Kidney epithelial cell (primary cell): ENCODE results near the gene OR10AG1. TPM values are rescaled to one million over a fixed set of nuclear protein-coding genes. Genes with fewer than 3 reads are reported as not detected.
A peak's percentile ranks its signal among the peaks of the same experiment; 100 is the strongest.

Experiments used
- DNase-seq: peaks from one replicate; pipeline ENCODE4 v3.0.0-alpha.2; 2010; ENCODE audit warnings: low read depth
- H3K27me3 ChIP-seq: 2 replicates; pipeline ENCODE4 v1.6.0; 2011; ENCODE audit warnings: low read length; ENCODE audit not compliant: control insufficient read depth, insufficient read depth
- H3K36me3 ChIP-seq: 2 replicates; pipeline ENCODE4 v1.5.1; 2011; ENCODE audit warnings: low read length; ENCODE audit not compliant: control insufficient read depth, insufficient read depth
- H3K4me3 ChIP-seq: 2 replicates; pipeline ENCODE4 v1.5.1; 2011; ENCODE audit warnings: low read depth, mild to moderate bottlenecking, control low read depth, low read length
- CTCF ChIP-seq: IDR thresholded peaks from 2 replicates; pipeline ENCODE4 v1.5.1; 2011; ENCODE audit warnings: mild to moderate bottlenecking, moderate library complexity, low read length, control low read depth, inconsistent platforms; ENCODE audit not compliant: insufficient read depth, poor library complexity, severe bottlenecking
- total RNA-seq: library from RNA; depleted of rRNA; stranded (reverse); fragments of >200 nt; gene quantifications from 2 replicates; pipeline ENCODE4 v1.2.3, GENCODE V29; 2015

Gene OR10AG1
- total RNA-seq, 1 donor from 2014 or later, result not detected

GRCh38 chr11:55966391-55966790 is 3.4 kb downstream of the OR10AG1 start:
- H3K36me3 ChIP-seq, result no peaks in the 10 kb centered on the region
- DNase-seq, result no peak
- no peaks in the 10 kb centered on the region for H3K27me3 ChIP-seq
- H3K4me3 ChIP-seq, result no peak overlapping the region
- TF ChIP-seq CTCF, result no peak

- Histone ChIP-seq H3K4me3 (no peak overlapping the region), H3K36me3 (no peaks in the 10 kb centered on the region), H3K27me3 (no peaks in the 10 kb centered on the region)
- no peak for TF ChIP-seq CTCF
- no peak for DNase-seq
Observed at GRCh38 chr11:55956521-55956920, 13.2 kb downstream of the OR10AG1 start.

GRCh38 chr11:55949330-55949729 is 20.4 kb downstream of the OR10AG1 start:
- no peak for DNase-seq
- H3K36me3 ChIP-seq, result no peaks in the 10 kb centered on the region
- H3K4me3 ChIP-seq, result no peak overlapping the region
- no peaks in the 10 kb centered on the region for H3K27me3 ChIP-seq
- TF ChIP-seq CTCF, result no peak

GRCh38 chr11:55942785-55943392 is 26.9 kb downstream of the OR10AG1 start:
- H3K27me3 ChIP-seq, result no peaks in the 10 kb centered on the region
- no peaks in the 10 kb centered on the region for H3K36me3 ChIP-seq
- DNase-seq, result no peak
- no peak overlapping the region for H3K4me3 ChIP-seq
- TF ChIP-seq CTCF, result peak; percentile 29

- no peak within 1 kb of the TSS for H3K4me3 ChIP-seq
- DNase-seq, result no peak
- H3K27me3 ChIP-seq, result no peaks in the 10 kb centered on the region
- no peaks in the 10 kb centered on the region for H3K36me3 ChIP-seq
- no peak for TF ChIP-seq CTCF
Observed at GRCh38 chr11:55936300-55936699, 33.4 kb downstream of the OR10AG1 start, which contains the start of gene OR5I1. Gene OR5I1 (minus strand): TSS chr11:55936400. CDS start chr11:55936400, 0 bp downstream.

GRCh38 chr11:55920537-55920936 is 49.2 kb downstream of the OR10AG1 start:
- DNase-seq, result no peak
- Histone ChIP-seq H3K27me3 (no peaks in the 10 kb centered on the region), H3K4me3 (no peak overlapping the region), H3K36me3 (no peaks in the 10 kb centered on the region)
- no peak for TF ChIP-seq CTCF
